Measurements from ENCODE around the gene GPR37L1.

GPR37L1 gene

DNA sequence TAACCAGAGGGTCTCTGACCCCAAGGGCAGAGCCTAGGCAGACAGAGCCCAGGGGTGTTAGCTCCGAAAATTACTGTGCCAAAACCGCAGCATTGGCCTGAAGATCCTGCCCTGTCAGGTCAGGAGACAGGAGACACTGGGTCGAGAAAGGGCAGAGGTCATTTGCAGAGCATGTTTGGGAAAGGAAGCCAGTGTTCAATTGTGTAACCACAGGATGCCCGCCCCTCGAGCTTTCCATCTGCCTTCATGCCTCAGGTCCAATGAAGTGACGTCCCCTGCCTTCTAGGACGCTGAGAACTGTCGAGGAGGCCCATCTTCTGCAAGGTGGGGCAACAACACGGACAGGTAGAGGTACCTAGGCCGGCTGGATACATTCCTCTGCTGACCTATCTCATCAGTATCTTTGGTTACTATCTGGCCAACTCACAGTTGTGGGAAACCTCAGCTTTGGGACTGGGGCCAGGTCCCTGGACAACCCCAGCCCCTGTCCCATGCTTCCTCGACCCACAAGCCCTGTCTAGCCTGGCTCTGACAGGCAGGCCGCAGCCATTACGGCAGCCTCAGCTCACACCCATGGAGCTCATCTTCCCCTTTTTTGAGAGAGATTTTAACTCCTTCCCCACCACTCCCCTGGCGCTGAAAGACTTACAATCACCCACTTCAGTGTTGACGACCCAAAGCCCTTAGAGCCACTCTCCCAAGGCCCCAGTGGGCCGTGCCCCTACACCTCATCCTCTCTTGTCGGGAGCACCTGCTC lies 20.5 kb downstream of the GPR37L1 start:
- Histone ChIP-seq H3K79me1 (replicated peaks; ENCODE audit: low read length, poor library complexity, severe bottlenecking) (peaks cover 12% of the 10 kb centered on the region), H3K14ac (ENCODE audit: low read length in 2 of 2) (peak overlapping the region in 1 of 2 experiments; percentile 78), H3K9me3 (ENCODE audit: control insufficient read depth, low read length) (no peaks in the 10 kb centered on the region), H2BK12ac (ENCODE audit: low read length in 2 of 2) (no peak overlapping the region), H4K91ac (ENCODE audit: low read length) (no peak overlapping the region), H4K8ac (ENCODE audit: low read length) (no peak overlapping the region), H2BK5ac (ENCODE audit: low read depth, low read length, poor library complexity, severe bottlenecking) (no peak overlapping the region), H3K23ac (ENCODE audit: low read length in 2 of 2) (peak overlapping the region in 1 of 2 experiments; percentile 77), H2AK5ac (ENCODE audit: low read length, severe bottlenecking) (no peak overlapping the region), H3K18ac (ENCODE audit: low read depth in 1 of 2, low read length in 2 of 2) (peak overlapping the region; percentile 59 to 96), H2BK15ac (ENCODE audit: low read depth, poor library complexity, severe bottlenecking) (no peak overlapping the region), H3K27me3 (ENCODE audit: control insufficient read depth in 1 of 2, insufficient read depth in 1 of 2, low read length in 2 of 2) (no peaks in the 10 kb centered on the region), H3K36me3 (ENCODE audit: control insufficient read depth in 1 of 2, insufficient read depth in 2 of 2, low read depth in 1 of 2, low read length in 2 of 2) (peaks cover 7 to 9% of the 10 kb centered on the region in 2 experiments), H3K4me2 (ENCODE audit: low read length, poor library complexity, severe bottlenecking) (peak overlapping the region; percentile 69), H3K4me3 (ENCODE audit: insufficient read depth in 1 of 2, low read depth in 1 of 2, low read length in 2 of 2) (peak overlapping the region; percentile 93 to 97), H3K4me1 (ENCODE audit: control insufficient read depth, insufficient read depth, low read depth, low read length) (peaks cover 16% of the 10 kb centered on the region), H3K27ac (ENCODE audit: low read length, poor library complexity, severe bottlenecking) (peak overlapping the region; percentile 31), H2AFZ (ENCODE audit: low read depth, low read length) (no peak overlapping the region), H3K9ac (ENCODE audit: low read length) (peak overlapping the region; percentile 88), H2BK120ac (ENCODE audit: low read depth, low read length) (no peak overlapping the region), H3K4ac (ENCODE audit: low read depth in 1 of 2, low read length in 2 of 2) (peak overlapping the region in 1 of 2 experiments; percentile 99)
- WGBS = 50% methylated on average over 15 of the region's 17 CpGs
- DNase-seq = peak; percentile 25

GRCh38 chr1:202143768-202144401 lies 21.2 kb downstream of the GPR37L1 start:
- peak overlapping the region; percentile 93 to 97 for H3K4me3 ChIP-seq (ENCODE audit: insufficient read depth in 1 of 2, low read depth in 1 of 2, low read length in 2 of 2)
- peak overlapping the region; percentile 96 to 97 for H3K18ac ChIP-seq (ENCODE audit: low read depth in 1 of 2, low read length in 2 of 2)
- peak overlapping the region; percentile 93 to 99 for H3K4ac ChIP-seq (ENCODE audit: low read depth in 1 of 2, low read length in 2 of 2)
- H2BK15ac ChIP-seq (ENCODE audit: low read depth, poor library complexity, severe bottlenecking) = peak overlapping the region; percentile 16
- H3K4me1 ChIP-seq (ENCODE audit: control insufficient read depth, insufficient read depth, low read depth, low read length) = peaks cover 14% of the 10 kb centered on the region
- H2AFZ ChIP-seq (ENCODE audit: low read depth, low read length) = peak overlapping the region; percentile 87
- no peaks in the 10 kb centered on the region for H3K9me3 ChIP-seq (ENCODE audit: control insufficient read depth, low read length)
- H2BK120ac ChIP-seq (ENCODE audit: low read depth, low read length) = peak overlapping the region; percentile 11
- H3K79me1 ChIP-seq (replicated peaks; ENCODE audit: low read length, poor library complexity, severe bottlenecking) = peaks cover 10% of the 10 kb centered on the region
- peaks cover 2 to 4% of the 10 kb centered on the region in 2 experiments for H3K36me3 ChIP-seq (ENCODE audit: control insufficient read depth in 1 of 2, insufficient read depth in 2 of 2, low read depth in 1 of 2, low read length in 2 of 2)
- H2BK5ac ChIP-seq (ENCODE audit: low read depth, low read length, poor library complexity, severe bottlenecking) = peak overlapping the region; percentile 52
- 1% methylated on average over 50 of the region's 58 CpGs for WGBS
- peak overlapping the region; percentile 88 for H3K9ac ChIP-seq (ENCODE audit: low read length)
- H4K8ac ChIP-seq (ENCODE audit: low read length) = peak overlapping the region; percentile 87
- H2BK12ac ChIP-seq (ENCODE audit: low read length in 2 of 2) = peak overlapping the region in 1 of 2 experiments; percentile 83
- peak overlapping the region; percentile 93 for H4K91ac ChIP-seq (ENCODE audit: low read length)
- peak overlapping the region in 1 of 2 experiments; percentile 94 for H3K23ac ChIP-seq (ENCODE audit: low read length in 2 of 2)
- H3K27ac ChIP-seq (ENCODE audit: low read length, poor library complexity, severe bottlenecking) = peak overlapping the region; percentile 31
- peak overlapping the region; percentile 69 for H3K4me2 ChIP-seq (ENCODE audit: low read length, poor library complexity, severe bottlenecking)
- H3K27me3 ChIP-seq (ENCODE audit: control insufficient read depth in 1 of 2, insufficient read depth in 1 of 2, low read length in 2 of 2) = no peaks in the 10 kb centered on the region
- H2AK5ac ChIP-seq (ENCODE audit: low read length, severe bottlenecking) = no peak overlapping the region
- peak overlapping the region in 1 of 2 experiments; percentile 98 for H3K14ac ChIP-seq (ENCODE audit: low read length in 2 of 2)
- peak; percentile 29 for DNase-seq

DNA sequence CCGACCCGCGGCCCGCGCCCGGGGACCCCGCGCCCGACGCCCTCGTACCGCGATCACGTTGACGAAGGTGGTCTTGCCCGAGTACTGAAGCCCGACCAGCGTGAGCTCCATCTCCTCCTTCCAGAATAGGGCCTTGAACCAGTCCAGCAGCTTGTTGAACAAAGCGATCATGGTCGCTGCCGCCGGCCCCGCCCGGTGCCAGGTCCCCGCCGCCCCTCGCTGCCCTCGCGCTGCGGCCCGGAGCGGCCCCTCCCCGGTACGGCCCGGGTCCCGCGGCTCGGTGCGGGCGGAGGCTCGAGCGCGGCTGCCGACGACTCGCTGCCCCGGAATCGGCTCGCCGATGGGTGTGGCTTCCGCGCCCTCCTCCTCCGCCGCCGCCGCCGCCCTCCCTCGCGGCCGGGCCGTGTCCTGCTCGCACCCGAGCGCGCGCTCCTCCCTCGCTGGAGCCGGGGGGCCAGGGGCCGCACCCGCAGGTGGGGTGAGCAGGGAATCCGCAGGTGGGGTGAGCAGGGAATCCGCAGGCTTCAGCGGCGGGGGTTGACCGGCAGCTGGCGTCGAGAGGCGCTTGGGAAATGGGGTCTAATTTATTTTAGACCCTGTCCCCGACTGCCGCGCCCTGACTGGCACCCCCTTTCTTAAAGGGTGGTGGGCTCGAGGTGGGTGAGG lies 21.8 kb downstream of the GPR37L1 start, which contains the start of gene ARL8A:
ARL8A (minus strand) TSS at position 336 of the 666 bp plus-strand sequence; CDS start at position 171, 165 bp downstream.
- Histone ChIP-seq H3K9ac (ENCODE audit: low read length) (peak within 1 kb of the TSS; percentile 88), H3K4me1 (ENCODE audit: control insufficient read depth, insufficient read depth, low read depth, low read length) (peaks cover 14% of the 10 kb centered on the region), H3K9me3 (ENCODE audit: control insufficient read depth, low read length) (no peaks in the 10 kb centered on the region), H4K8ac (ENCODE audit: low read length) (peak within 1 kb of the TSS; percentile 94), H3K14ac (ENCODE audit: low read length in 2 of 2) (peak within 1 kb of the TSS in 1 of 2 experiments; percentile 98), H3K27me3 (ENCODE audit: control insufficient read depth in 1 of 2, insufficient read depth in 1 of 2, low read length in 2 of 2) (no peaks in the 10 kb centered on the region), H3K27ac (ENCODE audit: low read length, poor library complexity, severe bottlenecking) (peak within 1 kb of the TSS; percentile 31), H2AK5ac (ENCODE audit: low read length, severe bottlenecking) (no peak within 1 kb of the TSS), H2AFZ (ENCODE audit: low read depth, low read length) (peak within 1 kb of the TSS; percentile 87), H3K79me1 (replicated peaks; ENCODE audit: low read length, poor library complexity, severe bottlenecking) (peaks cover 8% of the 10 kb centered on the region), H2BK5ac (ENCODE audit: low read depth, low read length, poor library complexity, severe bottlenecking) (peak within 1 kb of the TSS; percentile 52), H3K23ac (ENCODE audit: low read length in 2 of 2) (peak within 1 kb of the TSS in 1 of 2 experiments; percentile 94), H3K4me2 (ENCODE audit: low read length, poor library complexity, severe bottlenecking) (peak within 1 kb of the TSS; percentile 71), H4K91ac (ENCODE audit: low read length) (peak within 1 kb of the TSS; percentile 93), H3K4ac (ENCODE audit: low read depth in 1 of 2, low read length in 2 of 2) (peak within 1 kb of the TSS; percentile 93 to 99), H2BK120ac (ENCODE audit: low read depth, low read length) (peak within 1 kb of the TSS; percentile 11), H3K36me3 (ENCODE audit: control insufficient read depth in 1 of 2, insufficient read depth in 2 of 2, low read depth in 1 of 2, low read length in 2 of 2) (peaks cover 0 to 4% of the 10 kb centered on the region in 2 experiments), H2BK15ac (ENCODE audit: low read depth, poor library complexity, severe bottlenecking) (peak within 1 kb of the TSS; percentile 90), H3K4me3 (ENCODE audit: insufficient read depth in 1 of 2, low read depth in 1 of 2, low read length in 2 of 2) (peak within 1 kb of the TSS; percentile 93 to 97), H2BK12ac (ENCODE audit: low read length in 2 of 2) (peak within 1 kb of the TSS in 1 of 2 experiments; percentile 83), H3K18ac (ENCODE audit: low read depth in 1 of 2, low read length in 2 of 2) (peak within 1 kb of the TSS; percentile 96 to 97)
- WGBS = under 1% methylated on average over 45 of the region's 82 CpGs
- DNase-seq = peak; percentile 54
